ENCODE measurements around the gene ARMCX2.

DNA sequence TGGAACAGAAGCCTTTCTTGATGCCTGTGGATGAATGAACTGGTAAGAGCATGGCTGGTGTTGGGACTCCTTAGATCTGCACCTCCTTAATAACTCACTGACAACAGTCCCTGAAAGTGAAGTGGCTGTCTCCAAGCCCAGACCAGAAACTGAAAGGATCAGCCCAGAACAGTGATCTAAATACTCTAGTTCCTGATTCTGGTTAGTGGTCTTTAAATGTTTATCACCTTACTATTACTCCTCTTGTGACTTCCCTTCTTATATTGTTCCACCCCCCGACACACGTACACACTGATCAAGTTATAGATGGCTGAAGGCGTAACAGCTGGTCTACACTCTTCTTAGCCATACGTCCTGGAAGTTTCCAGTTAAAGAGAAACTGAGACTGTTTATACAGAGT, 33.8 kb upstream of the ARMCX2 start:
- TF ChIP-seq, protein P1, sequence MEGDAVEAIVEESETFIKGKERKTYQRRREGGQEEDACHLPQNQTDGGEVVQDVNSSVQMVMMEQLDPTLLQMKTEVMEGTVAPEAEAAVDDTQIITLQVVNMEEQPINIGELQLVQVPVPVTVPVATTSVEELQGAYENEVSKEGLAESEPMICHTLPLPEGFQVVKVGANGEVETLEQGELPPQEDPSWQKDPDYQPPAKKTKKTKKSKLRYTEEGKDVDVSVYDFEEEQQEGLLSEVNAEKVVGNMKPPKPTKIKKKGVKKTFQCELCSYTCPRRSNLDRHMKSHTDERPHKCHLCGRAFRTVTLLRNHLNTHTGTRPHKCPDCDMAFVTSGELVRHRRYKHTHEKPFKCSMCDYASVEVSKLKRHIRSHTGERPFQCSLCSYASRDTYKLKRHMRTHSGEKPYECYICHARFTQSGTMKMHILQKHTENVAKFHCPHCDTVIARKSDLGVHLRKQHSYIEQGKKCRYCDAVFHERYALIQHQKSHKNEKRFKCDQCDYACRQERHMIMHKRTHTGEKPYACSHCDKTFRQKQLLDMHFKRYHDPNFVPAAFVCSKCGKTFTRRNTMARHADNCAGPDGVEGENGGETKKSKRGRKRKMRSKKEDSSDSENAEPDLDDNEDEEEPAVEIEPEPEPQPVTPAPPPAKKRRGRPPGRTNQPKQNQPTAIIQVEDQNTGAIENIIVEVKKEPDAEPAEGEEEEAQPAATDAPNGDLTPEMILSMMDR (IDR thresholded peaks at IDR 0.05; ENCODE audit: poor library complexity), result no peak
- TF ChIP-seq EZH2phosphoT487 (IDR thresholded peaks at IDR 0.05; ENCODE audit: low read depth, severe bottlenecking, unreplicated experiment) (no peak), EZH2 (IDR thresholded peaks at IDR 0.05; ENCODE audit: borderline replicate concordance) (no peak)

Measured in hepatocyte (in vitro differentiated cells).